GM18868 (cell line): ENCODE data around the gene ANKRD6.

ENCODE experiments used
- ATAC-seq: cut with Tn5 transposase; IDR thresholded peaks from one replicate; pipeline ENCODE4 v1.9.1; 2021; ENCODE audit warnings: mild to moderate bottlenecking, moderate library complexity; ENCODE audit not compliant: unreplicated experiment

The ANKRD6 gene

GRCh38 chr6:89681983-89682564, 249.1 kb downstream of the ANKRD6 start:
- no peak for ATAC-seq

- ATAC-seq = no peak
Observed at GRCh38 chr6:89682991-89683390, 250.0 kb downstream of the ANKRD6 start.
